G401.6 (cell line): Measurements from ENCODE around the gene IDH3A.

Experiments used
- FAIRE-seq: peaks from 2 replicates; lab custom pipeline; 2012; peaks lifted over from hg19 to GRCh38; lab: Jason Lieb, UNC

The IDH3A gene

DNA sequence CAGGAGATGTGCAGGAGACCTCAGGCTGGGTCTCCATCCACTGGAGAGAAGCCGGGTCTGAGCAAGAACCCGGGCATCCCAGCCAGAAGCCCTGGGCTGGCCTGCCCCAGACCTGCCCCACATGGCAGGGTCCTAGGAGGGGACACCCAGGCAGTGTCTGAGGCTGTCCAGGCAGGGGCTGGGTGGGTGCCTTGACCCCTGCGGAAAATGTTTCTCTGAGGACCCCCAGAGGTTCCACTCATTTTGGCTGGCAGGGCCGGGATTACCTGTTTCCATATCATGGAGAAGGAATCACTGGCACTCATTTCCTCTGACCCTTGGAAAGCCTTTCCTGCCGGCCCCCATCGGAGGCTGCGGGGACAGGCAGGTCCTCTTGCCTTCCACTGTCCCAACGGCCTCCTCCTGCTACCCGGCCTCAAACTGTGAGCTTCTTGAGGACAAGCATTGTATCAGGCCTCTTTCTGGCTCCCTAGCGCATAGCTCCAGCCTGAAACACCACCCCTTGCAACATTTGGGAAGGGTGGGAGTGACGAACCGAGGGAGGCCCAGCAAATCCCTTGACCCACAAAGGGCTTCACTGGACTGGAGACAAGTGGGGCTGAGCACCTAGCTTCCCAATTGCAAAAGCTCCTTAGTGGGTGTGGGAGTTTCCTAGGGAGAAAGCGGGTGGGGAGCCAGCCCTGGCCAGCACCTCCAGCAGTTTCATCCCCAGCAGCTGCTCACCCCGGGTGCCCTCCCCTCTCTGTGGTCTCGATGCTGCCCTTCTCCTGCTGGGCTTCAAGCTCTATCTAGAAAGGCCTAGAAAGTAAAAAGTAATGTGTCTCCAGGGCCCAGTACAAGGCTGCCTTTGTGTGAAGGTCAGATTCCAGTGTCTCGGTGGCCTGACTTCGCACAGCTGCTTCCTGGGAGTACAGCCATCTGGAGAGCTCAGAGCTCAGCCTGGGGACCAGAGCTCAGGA is 55.5 kb downstream of the IDH3A start:
- FAIRE-seq, result no peak

- no peak for FAIRE-seq
These were observed 56.2 kb downstream of the IDH3A start for GRCh38 chr15:78205337-78205736.

GRCh38 chr15:78205856-78206255 is 56.7 kb downstream of the IDH3A start:
- no peak for FAIRE-seq

- FAIRE-seq, result no peak
These were observed 57.4 kb downstream of the IDH3A start for GRCh38 chr15:78206326-78207109.

GRCh38 chr15:78207110-78207458 is 57.9 kb downstream of the IDH3A start:
- FAIRE-seq, result no peak

DNA sequence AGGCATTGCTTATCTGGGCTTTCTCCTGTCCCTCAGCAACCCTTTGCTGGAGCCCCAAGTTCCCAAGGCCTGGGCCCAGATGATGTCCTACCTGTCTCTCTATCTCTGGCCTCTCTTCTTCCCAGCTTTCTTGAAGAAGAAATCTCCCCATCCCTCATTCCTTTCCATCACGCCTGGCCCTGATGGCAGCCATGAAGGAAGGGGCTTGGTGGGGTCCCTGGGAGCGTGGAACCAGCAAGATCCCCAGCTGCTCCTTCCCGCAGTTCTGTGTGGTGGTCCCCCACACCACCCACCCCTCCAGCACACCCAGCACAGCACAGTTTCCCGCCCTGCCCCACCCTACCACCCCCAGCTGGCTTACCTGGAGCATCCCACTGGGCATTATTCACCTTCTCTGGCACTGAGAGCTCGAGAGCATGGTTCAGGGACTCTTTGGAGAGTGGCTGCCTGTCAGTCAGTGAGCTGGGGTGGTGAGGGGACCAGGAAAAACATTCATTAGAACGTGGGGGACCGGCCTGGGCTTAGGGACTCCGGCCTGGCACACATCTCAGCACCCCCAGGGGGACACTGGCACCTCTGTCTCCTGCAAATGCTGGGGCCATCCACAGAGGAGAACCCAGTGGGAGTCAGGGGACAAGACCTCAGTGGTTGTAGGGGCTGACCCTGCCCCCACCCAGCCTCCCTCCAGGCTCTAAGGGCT is 58.6 kb downstream of the IDH3A start:
- no peak for FAIRE-seq

DNA sequence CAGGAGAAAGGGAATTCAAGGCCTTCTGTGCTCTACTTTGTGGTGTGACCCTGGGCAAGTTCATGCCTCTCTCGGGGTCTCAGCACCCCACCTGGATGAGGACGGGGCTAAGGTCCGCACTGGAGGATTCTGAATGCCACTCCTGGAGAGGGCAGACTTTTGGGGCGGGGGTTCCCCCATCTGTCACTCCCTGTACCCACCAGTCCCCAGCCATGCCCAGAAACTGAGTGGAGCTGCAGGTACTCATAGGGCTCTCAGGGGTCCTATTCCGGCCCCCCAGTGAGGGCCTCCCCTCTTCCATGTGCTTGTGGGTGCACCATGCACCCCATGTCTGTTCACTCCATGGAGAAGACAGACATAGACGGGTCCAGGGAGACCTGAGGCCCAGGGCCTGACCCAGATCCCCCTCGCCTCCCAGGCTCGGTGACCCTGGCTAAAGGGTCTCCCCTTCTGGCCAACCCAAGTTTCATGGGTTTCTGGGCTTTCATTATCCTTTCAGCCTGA is 59.2 kb downstream of the IDH3A start:
- no peak for FAIRE-seq

DNA sequence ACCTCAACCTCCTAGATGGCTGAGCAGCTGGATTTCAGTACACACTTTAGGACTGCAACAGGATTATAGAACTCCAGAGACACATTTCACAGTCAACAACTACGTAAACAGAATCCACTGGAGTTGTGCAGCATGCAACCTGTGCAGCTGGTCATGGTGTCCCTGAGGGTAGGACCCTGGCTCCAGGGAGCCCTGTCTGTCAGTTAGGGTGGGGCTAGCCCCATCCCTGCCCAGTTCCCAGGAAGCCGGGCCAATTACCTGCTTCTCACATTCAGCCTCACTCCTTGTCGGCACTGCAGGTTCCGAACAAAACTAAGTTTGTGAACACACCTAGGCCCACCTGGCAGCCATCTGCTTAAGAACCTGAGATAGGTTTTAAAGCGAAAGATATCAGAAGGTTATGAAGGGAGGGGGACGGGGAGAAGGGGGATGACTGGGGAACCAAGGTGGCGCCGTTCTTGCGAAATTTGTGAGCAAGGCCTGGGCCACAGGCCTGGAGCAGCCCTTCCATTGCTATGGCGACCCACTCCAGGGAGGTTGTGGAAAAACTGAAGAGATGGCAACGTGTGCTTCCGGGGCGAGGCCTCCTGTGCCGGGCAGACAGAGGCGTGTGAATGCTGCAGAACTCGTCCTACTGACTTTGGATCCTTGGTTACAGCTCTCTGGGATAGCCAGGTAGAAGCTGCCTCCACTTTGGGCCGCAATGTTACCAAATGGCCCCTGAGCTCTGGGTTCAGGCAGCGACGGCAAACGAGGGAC is 59.9 kb downstream of the IDH3A start:
- no peak for FAIRE-seq

DNA sequence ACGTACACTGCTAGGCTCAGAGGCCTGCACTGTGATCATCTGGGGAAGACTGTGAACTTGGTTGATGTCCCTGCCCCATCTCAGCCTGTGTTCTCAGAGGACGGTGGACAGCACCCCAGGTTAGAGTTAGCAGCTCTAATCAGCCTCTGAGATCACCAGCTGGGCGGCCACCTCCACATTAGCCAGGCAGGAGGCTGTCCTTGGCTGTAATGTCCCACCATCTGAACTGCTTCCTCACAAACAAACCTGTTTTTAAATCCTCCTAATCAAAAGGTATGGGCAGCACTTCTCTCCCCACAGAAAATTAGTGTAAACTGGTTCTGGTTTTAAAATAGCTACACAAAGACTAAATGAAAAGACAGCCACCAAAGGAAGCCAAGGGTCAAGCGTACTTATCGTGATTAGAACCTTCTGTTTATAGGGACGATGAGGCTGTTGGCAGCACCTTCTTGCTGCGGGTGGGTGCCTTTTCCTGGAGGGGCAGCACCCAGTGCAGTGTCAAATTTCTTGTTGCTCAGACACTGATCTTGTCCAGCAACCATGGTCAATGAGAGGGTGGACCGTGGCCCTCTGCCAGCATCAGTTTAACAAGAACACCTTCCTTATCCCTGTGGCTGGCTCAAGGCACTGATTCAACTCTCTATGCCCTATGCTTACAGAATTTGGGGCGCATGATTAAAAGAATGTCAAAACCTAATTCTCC is 60.6 kb downstream of the IDH3A start:
- FAIRE-seq, result no peak

DNA sequence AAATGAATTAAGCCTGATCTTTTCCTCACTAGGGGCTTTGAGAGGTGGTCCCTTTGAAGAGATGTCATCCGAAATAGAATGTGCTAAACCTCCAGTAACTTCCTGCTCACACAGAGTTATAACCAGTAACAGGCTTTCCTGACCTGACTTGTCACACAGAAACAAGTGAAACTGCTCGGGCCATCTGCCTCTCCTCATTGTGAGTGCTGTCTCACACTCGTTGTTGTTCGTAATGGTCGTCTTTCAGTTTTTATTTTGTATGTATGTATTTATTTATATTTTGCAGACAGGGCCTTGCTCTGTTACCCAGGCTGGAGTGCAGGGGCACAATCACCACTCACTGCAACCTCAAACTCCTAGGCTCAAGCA is 61.2 kb downstream of the IDH3A start:
- FAIRE-seq, result no peak

DNA sequence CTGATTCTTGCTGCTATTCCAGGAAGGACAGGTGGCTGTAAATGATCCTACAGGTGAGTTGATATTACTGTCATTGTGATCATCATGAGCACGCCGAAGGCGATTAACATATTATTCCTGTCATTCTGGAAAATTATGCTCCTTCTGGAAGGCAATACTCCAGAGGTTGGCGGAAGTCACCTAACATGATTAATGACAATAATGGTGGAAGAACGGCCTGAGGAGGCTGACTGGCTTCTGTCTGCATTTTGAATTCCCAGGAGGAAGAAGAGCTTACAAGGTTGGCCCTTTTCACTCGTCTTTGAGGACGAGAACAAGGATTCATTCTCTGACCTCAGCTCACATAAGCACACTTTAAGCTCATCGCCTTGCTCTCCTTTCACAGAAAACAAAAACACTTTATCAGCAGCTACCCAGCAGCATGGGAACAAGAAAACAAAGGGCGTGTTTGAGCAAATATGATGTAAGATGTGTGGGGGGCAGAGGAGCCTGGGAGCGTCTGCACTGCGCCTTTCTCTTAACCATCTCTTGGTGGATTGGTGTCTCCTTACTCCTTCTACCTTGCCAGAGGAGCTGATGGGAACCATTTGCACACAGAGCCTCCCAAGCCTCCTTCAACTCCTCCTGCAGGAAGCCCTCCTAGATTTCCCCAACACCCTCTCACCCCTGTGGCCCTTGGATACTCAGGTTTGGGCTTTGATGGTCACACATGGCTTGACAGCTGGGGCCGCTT is 62.2 kb downstream of the IDH3A start:
- FAIRE-seq, result no peak

DNA sequence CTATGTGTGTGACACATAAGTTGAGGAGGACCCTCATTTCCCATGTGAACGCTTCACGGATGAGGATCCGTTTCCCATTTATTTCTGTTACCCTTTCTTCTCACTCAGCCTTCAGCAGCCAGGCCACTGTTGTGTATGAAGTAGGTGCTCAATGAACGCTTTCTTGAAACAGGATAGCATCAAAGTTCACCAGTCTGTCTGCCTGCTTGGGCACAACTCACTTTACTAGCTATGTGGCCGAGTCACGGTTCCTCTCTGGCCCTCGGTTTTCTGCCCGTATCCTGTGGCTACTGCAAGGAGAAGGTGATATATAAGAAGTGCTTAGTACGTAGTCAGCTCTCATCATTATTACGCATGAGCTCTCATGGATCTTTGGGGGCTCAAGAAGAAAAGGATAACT is 62.8 kb downstream of the IDH3A start:
- FAIRE-seq, result no peak

DNA sequence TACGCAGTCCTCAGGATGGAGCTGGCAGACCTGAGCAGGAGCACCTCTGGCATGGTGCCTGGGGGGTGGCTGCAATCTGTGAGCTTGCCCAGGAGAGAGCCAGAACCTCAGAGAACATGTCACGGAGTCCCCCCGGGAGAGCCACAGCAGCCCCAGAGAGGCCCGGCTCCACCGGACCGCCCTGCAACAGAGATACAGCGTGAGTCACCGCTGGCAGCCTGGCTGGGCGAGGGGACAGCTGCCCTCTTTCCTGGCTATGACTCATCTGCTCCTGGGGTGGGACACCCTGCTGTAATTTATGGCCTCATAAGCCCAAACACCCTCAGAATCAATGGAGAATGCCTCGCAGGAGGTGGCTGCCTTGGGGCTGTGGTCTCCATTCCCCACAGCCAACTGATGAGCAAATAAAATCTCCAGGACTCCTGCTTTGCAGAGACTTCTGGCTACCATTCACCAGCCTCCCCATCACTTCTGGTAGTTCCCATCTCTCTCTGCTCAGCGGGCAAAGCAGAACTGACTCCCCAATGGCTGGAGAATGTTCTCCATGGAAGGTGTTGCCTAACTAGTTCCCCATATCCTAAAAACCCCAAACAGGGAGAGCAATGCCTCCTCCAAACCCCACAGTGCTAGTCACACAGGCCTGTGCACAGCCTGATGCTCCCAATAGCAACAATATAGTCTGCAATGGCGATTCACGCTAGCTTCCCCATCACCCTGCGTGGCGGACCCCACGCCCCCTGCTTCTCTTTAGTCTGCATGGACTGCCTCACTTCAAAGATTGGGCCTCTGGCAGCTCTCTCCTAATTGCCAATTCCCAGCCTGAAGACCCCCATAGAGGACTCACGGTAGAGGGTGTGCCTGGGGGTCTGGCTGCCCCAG is 63.6 kb downstream of the IDH3A start:
- no peak for FAIRE-seq

GRCh38 chr15:78213425-78213750 is 64.2 kb downstream of the IDH3A start:
- no peak for FAIRE-seq

GRCh38 chr15:78213956-78214355 is 64.8 kb downstream of the IDH3A start:
- no peak for FAIRE-seq

DNA sequence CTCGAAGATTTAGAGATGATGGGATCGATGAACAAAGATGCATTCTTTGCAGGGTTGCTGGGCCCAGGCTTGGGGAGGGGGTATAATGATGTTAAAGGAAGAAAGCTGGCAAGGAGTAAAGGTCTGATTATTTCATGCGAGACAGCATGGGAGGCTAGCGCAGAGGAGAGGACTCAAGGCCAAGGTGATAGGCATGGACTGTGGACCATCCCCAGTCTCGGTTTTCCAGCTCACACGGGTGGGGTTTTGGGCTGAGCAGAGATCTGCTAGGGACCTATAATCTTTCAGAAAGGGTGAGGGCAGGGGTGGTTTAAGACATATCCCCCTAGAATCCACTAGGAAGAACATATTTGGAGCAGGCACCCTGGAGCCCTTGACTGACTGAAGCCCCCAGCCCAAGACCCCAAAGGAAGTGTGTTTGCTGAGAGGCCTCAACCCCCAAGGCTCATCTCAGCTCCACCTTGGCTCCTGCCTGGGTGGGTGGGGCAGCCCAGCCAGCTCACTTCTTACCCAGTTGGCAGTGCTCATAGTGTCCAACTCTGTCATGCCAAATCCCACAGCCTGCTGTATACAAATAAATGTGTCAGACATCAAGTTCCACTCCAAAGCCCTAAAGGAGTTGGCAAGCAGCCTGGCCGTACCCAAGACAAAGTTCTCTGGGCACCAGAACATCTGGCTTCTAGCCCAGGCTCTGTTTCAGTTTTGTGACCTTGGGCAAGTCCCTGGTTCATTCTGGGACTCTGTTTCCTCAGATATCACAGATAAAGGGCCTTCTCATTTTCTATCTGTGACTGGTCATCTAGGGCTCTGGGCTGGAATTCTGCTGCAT is 67.3 kb downstream of the IDH3A start:
- FAIRE-seq, result no peak

GRCh38 chr15:78220713-78221112 is 71.6 kb downstream of the IDH3A start:
- no peak for FAIRE-seq
